NT2/D1 (cell line): ENCODE data around the gene SERBP1.

Source experiments
- YY1 ChIP-seq: IDR thresholded peaks from 2 replicates; pipeline ENCODE4 v1.6.1; 2011; ENCODE audit not compliant: insufficient read length, insufficient read depth
- ZNF274 ChIP-seq: IDR thresholded peaks from 2 replicates; pipeline ENCODE4 v1.6.1; 2011; ENCODE audit warnings: mild to moderate bottlenecking, low read depth, low read length

GRCh38 chr1:67439277-67440029 lies 9.3 kb upstream of the SERBP1 start:
- no peak for TF ChIP-seq YY1
- no peak for TF ChIP-seq ZNF274
